Natural killer cell (primary cell): ENCODE measurements around the gene ANKRD10. TPM values are rescaled to one million over a fixed set of nuclear protein-coding genes. Genes with fewer than 3 reads are reported as not detected.

ENCODE experiments used
- ATAC-seq, 3 donors: fragments of 150-1000 bp in 2 of 3; fragments of 200-7000 bp in 1 of 3; cut with Tn5 transposase; 1 replicate in 1 of 3; 2 replicates in 2 of 3; pipeline ENCODE4 v1.10.0; 2021; ENCODE audit warnings: mild to moderate bottlenecking in 2 of 3, moderate library complexity in 2 of 3
- DNase-seq, 2 donors: peaks; one replicate each; pipeline versions ENCODE4 v3.0.0 to v3.0.0-alpha.2; 2013 to 2021; ENCODE audit warnings: mixed read lengths in 1 of 2
- H3K27ac ChIP-seq: one replicate; pipeline ENCODE4 v1.5.1; 2013; ENCODE audit warnings: mild to moderate bottlenecking, low read length
- H3K27me3 ChIP-seq: one replicate; pipeline ENCODE4 v1.6.1; 2013; ENCODE audit warnings: low read length; ENCODE audit not compliant: control insufficient read depth, insufficient read depth
- H3K36me3 ChIP-seq: one replicate; pipeline ENCODE4 v1.6.1; 2013; ENCODE audit warnings: low read length; ENCODE audit not compliant: control insufficient read depth, insufficient read depth
- H3K4me1 ChIP-seq: one replicate; pipeline ENCODE4 v1.6.1; 2013; ENCODE audit warnings: low read length; ENCODE audit not compliant: control insufficient read depth, insufficient read depth
- H3K4me3 ChIP-seq: one replicate; pipeline ENCODE4 v1.5.1; 2013; ENCODE audit warnings: low read length
- H3K9me3 ChIP-seq: one replicate; pipeline ENCODE4 v1.6.1; 2013; ENCODE audit warnings: low read length; ENCODE audit not compliant: control insufficient read depth, insufficient read depth
- H3K27ac Mint-ChIP-seq, 2 donors: one replicate each; pipeline ENCODE4 v1.8.0; 2022; ENCODE audit warnings: mild to moderate bottlenecking in 2 of 2, mixed read lengths in 2 of 2, moderate library complexity in 1 of 2
- H3K27me3 Mint-ChIP-seq, 2 donors: one replicate each; pipeline ENCODE4 v1.8.0; 2022; ENCODE audit warnings: low read depth in 2 of 2, mixed read lengths in 2 of 2
- H3K36me3 Mint-ChIP-seq: one replicate; pipeline ENCODE4 v1.8.0; 2022; ENCODE audit warnings: mixed read lengths
- H3K4me1 Mint-ChIP-seq, 2 donors: one replicate each; pipeline ENCODE4 v1.8.0; 2022; ENCODE audit warnings: mixed read lengths in 2 of 2
- H3K4me3 Mint-ChIP-seq: one replicate; pipeline ENCODE4 v1.8.0; 2022; ENCODE audit warnings: mild to moderate bottlenecking, moderate library complexity, mixed read lengths
- H3K9me3 Mint-ChIP-seq, 2 donors: one replicate each; pipeline ENCODE4 v1.8.0; 2022; ENCODE audit warnings: mixed read lengths in 2 of 2
- WGBS: methylation state at CpG from one replicate; pipeline ENCODE4 v1.1.7; 2013; ENCODE audit warnings: missing lambda C conversion rate; ENCODE audit not compliant: insufficient coverage; 5-methylcytosine and 5-hydroxymethylcytosine counted together
- intact Hi-C: fragments of 100-400 bp; cut with micrococcal nuclease; formaldehyde crosslinking; loops from one replicate; pipeline ENCODE4 v1.14.2; 2022
- total RNA-seq, 4 donors: library from RNA; stranded (reverse); fragments of 120-200 nt in 1 of 4; gene quantifications; one replicate each; pipeline versions ENCODE4 v1.2.3 to v1.2.4, GENCODE V29; 2013 to 2022
- TF ChIP-seq, protein P1 (sequence below): fragments of 200-600 bp; IDR thresholded peaks from one replicate; pipeline ENCODE4 v1.8.0; 2022; ENCODE audit warnings: antibody characterized with exemption

ANKRD10 gene
- total RNA-seq, 3 donors from 2014 or later (not counting 1 experiment from before 2014, with no cell fraction given) = 173 to 221 (median 185) TPM

GRCh38 chr13:110925023-110925612 is 10.2 kb upstream of the ANKRD10 start:
- ATAC-seq = no peak
- peak in 1 of 2 donors; percentile 48 for DNase-seq
- Mint-ChIP-seq H3K36me3 (no peaks in the 10 kb centered on the region), H3K9me3 (no peaks in the 10 kb centered on the region), H3K4me1 (peaks cover 5 to 11% of the 10 kb centered on the region in 2 donors), H3K27me3 (peaks cover 51 to 83% of the 10 kb centered on the region in 2 donors), H3K4me3 (no peak overlapping the region), H3K27ac (no peak overlapping the region)
- WGBS = 75% methylated on average over 7 of the region's 8 CpGs
- Histone ChIP-seq H3K36me3 (no peaks in the 10 kb centered on the region), H3K4me3 (no peak overlapping the region), H3K4me1 (peaks cover 18% of the 10 kb centered on the region), H3K27ac (no peak overlapping the region), H3K9me3 (no peaks in the 10 kb centered on the region), H3K27me3 (no peaks in the 10 kb centered on the region)
- TF ChIP-seq, protein P1, sequence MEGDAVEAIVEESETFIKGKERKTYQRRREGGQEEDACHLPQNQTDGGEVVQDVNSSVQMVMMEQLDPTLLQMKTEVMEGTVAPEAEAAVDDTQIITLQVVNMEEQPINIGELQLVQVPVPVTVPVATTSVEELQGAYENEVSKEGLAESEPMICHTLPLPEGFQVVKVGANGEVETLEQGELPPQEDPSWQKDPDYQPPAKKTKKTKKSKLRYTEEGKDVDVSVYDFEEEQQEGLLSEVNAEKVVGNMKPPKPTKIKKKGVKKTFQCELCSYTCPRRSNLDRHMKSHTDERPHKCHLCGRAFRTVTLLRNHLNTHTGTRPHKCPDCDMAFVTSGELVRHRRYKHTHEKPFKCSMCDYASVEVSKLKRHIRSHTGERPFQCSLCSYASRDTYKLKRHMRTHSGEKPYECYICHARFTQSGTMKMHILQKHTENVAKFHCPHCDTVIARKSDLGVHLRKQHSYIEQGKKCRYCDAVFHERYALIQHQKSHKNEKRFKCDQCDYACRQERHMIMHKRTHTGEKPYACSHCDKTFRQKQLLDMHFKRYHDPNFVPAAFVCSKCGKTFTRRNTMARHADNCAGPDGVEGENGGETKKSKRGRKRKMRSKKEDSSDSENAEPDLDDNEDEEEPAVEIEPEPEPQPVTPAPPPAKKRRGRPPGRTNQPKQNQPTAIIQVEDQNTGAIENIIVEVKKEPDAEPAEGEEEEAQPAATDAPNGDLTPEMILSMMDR = no peak
- intact Hi-C loops = no loop called here

GRCh38 chr13:110924639-110924934 is 9.7 kb upstream of the ANKRD10 start:
- H3K9me3 ChIP-seq = no peaks in the 10 kb centered on the region
- Mint-ChIP-seq H3K27ac (no peak overlapping the region), H3K9me3 (no peaks in the 10 kb centered on the region), H3K36me3 (no peaks in the 10 kb centered on the region), H3K4me1 (peaks cover 5 to 11% of the 10 kb centered on the region in 2 donors), H3K27me3 (peaks cover 51 to 77% of the 10 kb centered on the region in 2 donors), H3K4me3 (no peak overlapping the region)
- peaks cover 24% of the 10 kb centered on the region for H3K4me1 ChIP-seq
- no peaks in the 10 kb centered on the region for H3K27me3 ChIP-seq
- H3K4me3 ChIP-seq = no peak overlapping the region
- H3K36me3 ChIP-seq = no peaks in the 10 kb centered on the region
- 89% methylated on average over 4 of the region's 4 CpGs for WGBS
- H3K27ac ChIP-seq = no peak overlapping the region
- intact Hi-C loops = no loop called here
- TF ChIP-seq, protein P1 = no peak
- DNase-seq = no peak
- no peak for ATAC-seq

- TF ChIP-seq, protein P1 = no peak
- Histone ChIP-seq H3K36me3 (no peaks in the 10 kb centered on the region), H3K27ac (no peak overlapping the region), H3K9me3 (no peaks in the 10 kb centered on the region), H3K4me3 (no peak overlapping the region), H3K27me3 (no peaks in the 10 kb centered on the region), H3K4me1 (peaks cover 19% of the 10 kb centered on the region)
- Mint-ChIP-seq H3K27ac (no peak overlapping the region), H3K27me3 (peaks cover 49 to 73% of the 10 kb centered on the region in 2 donors), H3K4me1 (peaks cover 5 to 11% of the 10 kb centered on the region in 2 donors), H3K4me3 (no peak overlapping the region), H3K36me3 (no peaks in the 10 kb centered on the region), H3K9me3 (no peaks in the 10 kb centered on the region)
- intact Hi-C loops = no loop called here
- ATAC-seq (no peak), DNase-seq (no peak)
- WGBS = 89% methylated on average over 4 of the region's 4 CpGs
Observed at GRCh38 chr13:110923777-110924638, 9.1 kb upstream of the ANKRD10 start.
